GM12891 (cell line): ENCODE results near the gene CLCA2.

Source experiments
- POLR2A ChIP-seq: IDR thresholded peaks from 2 replicates; pipeline ENCODE4 v1.6.1; 2011; ENCODE audit warnings: low read depth, low read length, control low read depth
- POLR2AphosphoS5 ChIP-seq: IDR thresholded peaks from 2 replicates; pipeline ENCODE4 v1.6.1; 2011; ENCODE audit warnings: low read depth, low read length, control low read depth
- TAF1 ChIP-seq: IDR thresholded peaks from 2 replicates; pipeline ENCODE4 v1.6.1; 2011; ENCODE audit warnings: low read depth, low read length, control low read depth

DNA sequence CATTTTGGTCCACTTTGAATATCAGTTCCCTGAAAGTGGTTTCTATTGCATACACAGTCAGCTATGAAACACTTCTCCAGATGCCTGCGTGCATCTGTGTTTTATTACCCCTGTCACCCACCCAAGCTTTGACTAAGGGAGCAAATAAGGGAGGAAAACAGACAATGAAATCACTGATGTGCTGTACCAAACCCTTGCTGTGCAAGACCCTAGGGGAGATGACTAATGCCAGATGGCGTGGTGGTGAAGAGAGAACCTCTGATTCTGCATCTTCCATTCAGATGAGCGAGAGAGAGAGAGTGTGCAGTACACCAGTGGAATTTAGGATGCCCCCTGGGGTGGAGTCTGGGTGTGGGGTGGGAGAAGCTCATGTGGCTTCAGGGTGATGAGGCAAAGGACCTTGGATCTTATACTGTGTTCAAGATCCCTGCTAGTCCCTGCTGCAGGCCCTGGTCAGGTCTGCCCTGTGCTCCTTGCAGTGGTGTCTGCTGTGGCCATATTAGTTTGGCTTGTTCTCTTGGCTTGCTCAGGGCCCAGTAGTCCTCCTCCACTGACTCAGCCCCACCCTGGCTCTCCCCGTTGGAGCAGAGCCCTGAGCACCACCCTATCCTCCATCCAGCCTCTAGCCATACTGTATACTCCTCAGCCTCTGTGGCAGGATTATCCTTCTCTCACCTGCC, 63.3 kb downstream of the CLCA2 start:
- TF ChIP-seq POLR2A (no peak), TAF1 (no peak), POLR2AphosphoS5 (no peak)
